ENCODE data around the gene FSCN2. TPM values are rescaled to one million over a fixed set of nuclear protein-coding genes. Genes with fewer than 3 reads are reported as not detected.

Gene FSCN2
- total RNA-seq, 1 experiment from 2014 or later: 0.31 TPM

DNA sequence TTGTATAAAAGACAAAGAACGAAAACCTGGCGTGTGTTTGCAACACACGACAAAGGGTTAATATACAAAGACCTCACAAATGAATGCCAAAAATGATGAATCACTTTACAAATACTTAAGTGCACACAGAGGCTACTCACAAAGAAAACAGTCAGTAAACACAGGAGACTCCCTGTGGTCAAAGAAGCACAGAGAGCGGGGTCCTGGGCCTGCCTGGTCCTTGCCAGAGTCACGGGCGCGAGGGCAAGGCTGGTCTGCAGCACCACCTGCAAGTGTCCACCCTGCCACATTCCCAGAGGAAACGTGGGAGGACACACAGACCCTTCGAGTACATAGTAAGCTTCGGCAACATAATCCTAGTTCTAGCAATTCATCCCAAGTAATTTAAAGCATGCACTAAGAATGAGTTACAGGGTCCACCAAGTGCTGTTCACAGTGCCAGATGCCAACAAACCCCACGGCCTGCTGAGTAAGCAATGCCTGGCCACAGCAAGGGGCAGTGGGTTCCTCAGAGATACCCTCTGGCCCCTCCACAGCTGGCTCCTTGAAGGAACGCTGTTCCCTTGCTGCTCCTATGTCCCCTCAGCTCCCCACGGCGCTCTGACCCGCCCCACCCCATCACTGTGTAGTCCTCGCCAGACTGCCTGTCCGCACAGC lies 48.6 kb downstream of the FSCN2 start:
- Mint-ChIP-seq H3K4me3 (no peak overlapping the region), H3K27me3 (ENCODE audit: low read depth) (no peaks in the 10 kb centered on the region), H3K9me3 (no peaks in the 10 kb centered on the region), H3K4me1 (no peaks in the 10 kb centered on the region), H3K27ac (peak overlapping the region; percentile 37; the same call in 1 of the 2 replicates), H3K36me3 (peaks cover 34% of the 10 kb centered on the region)
- DNase-seq (ENCODE audit: low spot score) (no peak), ATAC-seq (no peak)
- TF ChIP-seq, protein P1, sequence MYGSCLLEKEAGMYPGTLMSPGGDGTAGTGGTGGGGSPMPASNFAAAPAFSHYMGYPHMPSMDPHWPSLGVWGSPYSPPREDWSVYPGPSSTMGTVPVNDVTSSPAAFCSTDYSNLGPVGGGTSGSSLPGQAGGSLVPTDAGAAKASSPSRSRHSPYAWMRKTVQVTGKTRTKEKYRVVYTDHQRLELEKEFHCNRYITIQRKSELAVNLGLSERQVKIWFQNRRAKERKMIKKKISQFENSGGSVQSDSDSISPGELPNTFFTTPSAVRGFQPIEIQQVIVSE (CRISPR knock-in tag; IDR thresholded peaks at IDR 0.05; ENCODE audit: borderline replicate concordance): no peak
- no peak for TF ChIP-seq ZNF416 (CRISPR knock-in tag; IDR thresholded peaks at IDR 0.05)
- TF ChIP-seq, protein P2, sequence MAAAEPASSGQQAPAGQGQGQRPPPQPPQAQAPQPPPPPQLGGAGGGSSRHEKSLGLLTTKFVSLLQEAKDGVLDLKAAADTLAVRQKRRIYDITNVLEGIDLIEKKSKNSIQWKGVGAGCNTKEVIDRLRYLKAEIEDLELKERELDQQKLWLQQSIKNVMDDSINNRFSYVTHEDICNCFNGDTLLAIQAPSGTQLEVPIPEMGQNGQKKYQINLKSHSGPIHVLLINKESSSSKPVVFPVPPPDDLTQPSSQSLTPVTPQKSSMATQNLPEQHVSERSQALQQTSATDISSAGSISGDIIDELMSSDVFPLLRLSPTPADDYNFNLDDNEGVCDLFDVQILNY (CRISPR knock-in tag; IDR thresholded peaks at IDR 0.05): no peak
- TF ChIP-seq, protein P3, sequence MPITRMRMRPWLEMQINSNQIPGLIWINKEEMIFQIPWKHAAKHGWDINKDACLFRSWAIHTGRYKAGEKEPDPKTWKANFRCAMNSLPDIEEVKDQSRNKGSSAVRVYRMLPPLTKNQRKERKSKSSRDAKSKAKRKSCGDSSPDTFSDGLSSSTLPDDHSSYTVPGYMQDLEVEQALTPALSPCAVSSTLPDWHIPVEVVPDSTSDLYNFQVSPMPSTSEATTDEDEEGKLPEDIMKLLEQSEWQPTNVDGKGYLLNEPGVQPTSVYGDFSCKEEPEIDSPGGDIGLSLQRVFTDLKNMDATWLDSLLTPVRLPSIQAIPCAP (CRISPR knock-in tag; IDR thresholded peaks at IDR 0.05): no peak
- CTCF ChIA-PET: no interaction called here
- POLR2A ChIA-PET: no interaction called here

DNA sequence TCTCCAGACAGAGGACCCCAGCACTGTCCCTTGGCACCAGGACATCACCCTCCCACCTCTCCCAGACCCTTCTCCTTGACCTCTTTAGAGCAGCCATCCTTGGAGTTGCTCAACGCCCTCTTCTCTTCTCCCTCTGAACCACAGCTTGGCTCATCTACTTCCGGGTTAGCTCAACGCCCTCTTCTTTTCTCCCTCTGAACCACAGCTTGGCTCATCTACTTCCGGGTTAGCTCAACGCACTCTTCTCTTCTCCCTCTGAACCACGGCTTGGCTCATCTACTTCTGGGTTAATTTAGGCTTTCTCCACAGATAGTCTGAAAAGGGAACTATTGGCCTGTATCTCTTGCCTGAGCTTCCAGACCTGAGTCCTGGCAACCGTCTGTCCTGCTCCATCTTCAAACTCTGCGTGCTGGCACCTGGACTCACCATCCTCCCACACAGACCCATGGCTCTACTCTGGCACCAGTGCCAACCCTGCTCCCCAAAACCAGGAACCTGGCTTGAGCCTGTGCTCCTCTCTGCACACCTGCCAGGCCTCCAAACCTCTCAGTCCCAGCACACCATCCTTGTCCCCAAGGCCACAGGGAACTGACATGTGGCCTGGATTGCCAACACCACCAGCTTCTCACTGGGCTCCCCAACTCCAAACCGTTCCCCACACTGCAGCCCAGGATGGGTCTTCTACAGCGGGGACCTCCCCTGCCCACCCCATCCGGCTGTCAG lies 49.3 kb downstream of the FSCN2 start:
- TF ChIP-seq, protein P3 (CRISPR knock-in tag; IDR thresholded peaks at IDR 0.05): no peak
- TF ChIP-seq, protein P4, sequence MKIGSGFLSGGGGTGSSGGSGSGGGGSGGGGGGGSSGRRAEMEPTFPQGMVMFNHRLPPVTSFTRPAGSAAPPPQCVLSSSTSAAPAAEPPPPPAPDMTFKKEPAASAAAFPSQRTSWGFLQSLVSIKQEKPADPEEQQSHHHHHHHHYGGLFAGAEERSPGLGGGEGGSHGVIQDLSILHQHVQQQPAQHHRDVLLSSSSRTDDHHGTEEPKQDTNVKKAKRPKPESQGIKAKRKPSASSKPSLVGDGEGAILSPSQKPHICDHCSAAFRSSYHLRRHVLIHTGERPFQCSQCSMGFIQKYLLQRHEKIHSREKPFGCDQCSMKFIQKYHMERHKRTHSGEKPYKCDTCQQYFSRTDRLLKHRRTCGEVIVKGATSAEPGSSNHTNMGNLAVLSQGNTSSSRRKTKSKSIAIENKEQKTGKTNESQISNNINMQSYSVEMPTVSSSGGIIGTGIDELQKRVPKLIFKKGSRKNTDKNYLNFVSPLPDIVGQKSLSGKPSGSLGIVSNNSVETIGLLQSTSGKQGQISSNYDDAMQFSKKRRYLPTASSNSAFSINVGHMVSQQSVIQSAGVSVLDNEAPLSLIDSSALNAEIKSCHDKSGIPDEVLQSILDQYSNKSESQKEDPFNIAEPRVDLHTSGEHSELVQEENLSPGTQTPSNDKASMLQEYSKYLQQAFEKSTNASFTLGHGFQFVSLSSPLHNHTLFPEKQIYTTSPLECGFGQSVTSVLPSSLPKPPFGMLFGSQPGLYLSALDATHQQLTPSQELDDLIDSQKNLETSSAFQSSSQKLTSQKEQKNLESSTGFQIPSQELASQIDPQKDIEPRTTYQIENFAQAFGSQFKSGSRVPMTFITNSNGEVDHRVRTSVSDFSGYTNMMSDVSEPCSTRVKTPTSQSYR (CRISPR knock-in tag; IDR thresholded peaks at IDR 0.05): no peak
- TF ChIP-seq, protein P5, sequence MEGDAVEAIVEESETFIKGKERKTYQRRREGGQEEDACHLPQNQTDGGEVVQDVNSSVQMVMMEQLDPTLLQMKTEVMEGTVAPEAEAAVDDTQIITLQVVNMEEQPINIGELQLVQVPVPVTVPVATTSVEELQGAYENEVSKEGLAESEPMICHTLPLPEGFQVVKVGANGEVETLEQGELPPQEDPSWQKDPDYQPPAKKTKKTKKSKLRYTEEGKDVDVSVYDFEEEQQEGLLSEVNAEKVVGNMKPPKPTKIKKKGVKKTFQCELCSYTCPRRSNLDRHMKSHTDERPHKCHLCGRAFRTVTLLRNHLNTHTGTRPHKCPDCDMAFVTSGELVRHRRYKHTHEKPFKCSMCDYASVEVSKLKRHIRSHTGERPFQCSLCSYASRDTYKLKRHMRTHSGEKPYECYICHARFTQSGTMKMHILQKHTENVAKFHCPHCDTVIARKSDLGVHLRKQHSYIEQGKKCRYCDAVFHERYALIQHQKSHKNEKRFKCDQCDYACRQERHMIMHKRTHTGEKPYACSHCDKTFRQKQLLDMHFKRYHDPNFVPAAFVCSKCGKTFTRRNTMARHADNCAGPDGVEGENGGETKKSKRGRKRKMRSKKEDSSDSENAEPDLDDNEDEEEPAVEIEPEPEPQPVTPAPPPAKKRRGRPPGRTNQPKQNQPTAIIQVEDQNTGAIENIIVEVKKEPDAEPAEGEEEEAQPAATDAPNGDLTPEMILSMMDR (IDR thresholded peaks at IDR 0.05): no peak
- TF ChIP-seq, protein P6, sequence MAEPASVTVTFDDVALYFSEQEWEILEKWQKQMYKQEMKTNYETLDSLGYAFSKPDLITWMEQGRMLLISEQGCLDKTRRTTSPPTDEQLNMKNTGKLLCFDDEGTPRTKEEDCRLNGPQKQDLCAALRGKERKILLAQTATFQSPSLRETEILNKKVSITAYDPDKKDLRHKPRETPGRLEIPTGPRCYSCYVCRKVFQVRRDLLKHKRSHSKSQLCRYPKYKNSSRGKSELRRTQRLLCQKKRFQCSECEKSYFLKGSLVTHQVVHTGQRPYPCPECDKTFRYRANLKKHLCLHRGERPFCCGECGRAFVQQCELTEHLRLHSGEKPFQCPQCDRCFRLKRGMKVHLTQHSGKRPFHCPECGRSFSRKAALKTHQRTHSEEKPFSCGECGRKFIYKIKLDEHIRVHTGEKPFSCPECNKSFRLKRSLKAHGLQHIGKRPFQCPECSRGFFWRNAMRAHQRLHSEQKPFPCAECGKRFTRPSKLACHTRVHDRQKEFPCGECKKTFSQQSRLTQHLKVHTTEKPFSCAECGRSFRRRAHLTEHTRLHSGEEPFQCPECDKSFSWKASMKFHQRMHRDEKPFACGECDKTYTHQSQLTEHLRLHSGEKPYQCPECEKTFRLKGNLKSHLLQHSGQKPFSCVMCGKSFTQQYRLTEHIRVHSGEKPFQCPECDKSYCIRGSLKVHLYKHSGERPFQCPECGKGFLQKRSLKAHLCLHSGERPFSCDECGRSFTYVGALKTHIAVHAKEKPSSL (CRISPR knock-in tag; conservative IDR thresholded peaks at IDR 0.05): no peak
- no peak for TF ChIP-seq KAT7 (CRISPR knock-in tag; IDR thresholded peaks at IDR 0.05; ENCODE audit: borderline replicate concordance)
- no peak for TF ChIP-seq GABPB1 (CRISPR knock-in tag; IDR thresholded peaks at IDR 0.05)
- TF ChIP-seq, protein P7, sequence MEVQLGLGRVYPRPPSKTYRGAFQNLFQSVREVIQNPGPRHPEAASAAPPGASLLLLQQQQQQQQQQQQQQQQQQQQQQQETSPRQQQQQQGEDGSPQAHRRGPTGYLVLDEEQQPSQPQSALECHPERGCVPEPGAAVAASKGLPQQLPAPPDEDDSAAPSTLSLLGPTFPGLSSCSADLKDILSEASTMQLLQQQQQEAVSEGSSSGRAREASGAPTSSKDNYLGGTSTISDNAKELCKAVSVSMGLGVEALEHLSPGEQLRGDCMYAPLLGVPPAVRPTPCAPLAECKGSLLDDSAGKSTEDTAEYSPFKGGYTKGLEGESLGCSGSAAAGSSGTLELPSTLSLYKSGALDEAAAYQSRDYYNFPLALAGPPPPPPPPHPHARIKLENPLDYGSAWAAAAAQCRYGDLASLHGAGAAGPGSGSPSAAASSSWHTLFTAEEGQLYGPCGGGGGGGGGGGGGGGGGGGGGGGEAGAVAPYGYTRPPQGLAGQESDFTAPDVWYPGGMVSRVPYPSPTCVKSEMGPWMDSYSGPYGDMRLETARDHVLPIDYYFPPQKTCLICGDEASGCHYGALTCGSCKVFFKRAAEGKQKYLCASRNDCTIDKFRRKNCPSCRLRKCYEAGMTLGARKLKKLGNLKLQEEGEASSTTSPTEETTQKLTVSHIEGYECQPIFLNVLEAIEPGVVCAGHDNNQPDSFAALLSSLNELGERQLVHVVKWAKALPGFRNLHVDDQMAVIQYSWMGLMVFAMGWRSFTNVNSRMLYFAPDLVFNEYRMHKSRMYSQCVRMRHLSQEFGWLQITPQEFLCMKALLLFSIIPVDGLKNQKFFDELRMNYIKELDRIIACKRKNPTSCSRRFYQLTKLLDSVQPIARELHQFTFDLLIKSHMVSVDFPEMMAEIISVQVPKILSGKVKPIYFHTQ (CRISPR knock-in tag; IDR thresholded peaks at IDR 0.05): no peak
- TF ChIP-seq ZNF416 (CRISPR knock-in tag; IDR thresholded peaks at IDR 0.05): no peak
- TF ChIP-seq ATF1 (CRISPR knock-in tag; IDR thresholded peaks at IDR 0.05): no peak
- no peak for TF ChIP-seq TEAD4 (CRISPR knock-in tag; IDR thresholded peaks at IDR 0.05)
- TF ChIP-seq, protein P8, sequence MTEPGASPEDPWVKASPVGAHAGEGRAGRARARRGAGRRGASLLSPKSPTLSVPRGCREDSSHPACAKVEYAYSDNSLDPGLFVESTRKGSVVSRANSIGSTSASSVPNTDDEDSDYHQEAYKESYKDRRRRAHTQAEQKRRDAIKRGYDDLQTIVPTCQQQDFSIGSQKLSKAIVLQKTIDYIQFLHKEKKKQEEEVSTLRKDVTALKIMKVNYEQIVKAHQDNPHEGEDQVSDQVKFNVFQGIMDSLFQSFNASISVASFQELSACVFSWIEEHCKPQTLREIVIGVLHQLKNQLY (CRISPR knock-in tag; IDR thresholded peaks at IDR 0.05): no peak
- TF ChIP-seq, protein P9, sequence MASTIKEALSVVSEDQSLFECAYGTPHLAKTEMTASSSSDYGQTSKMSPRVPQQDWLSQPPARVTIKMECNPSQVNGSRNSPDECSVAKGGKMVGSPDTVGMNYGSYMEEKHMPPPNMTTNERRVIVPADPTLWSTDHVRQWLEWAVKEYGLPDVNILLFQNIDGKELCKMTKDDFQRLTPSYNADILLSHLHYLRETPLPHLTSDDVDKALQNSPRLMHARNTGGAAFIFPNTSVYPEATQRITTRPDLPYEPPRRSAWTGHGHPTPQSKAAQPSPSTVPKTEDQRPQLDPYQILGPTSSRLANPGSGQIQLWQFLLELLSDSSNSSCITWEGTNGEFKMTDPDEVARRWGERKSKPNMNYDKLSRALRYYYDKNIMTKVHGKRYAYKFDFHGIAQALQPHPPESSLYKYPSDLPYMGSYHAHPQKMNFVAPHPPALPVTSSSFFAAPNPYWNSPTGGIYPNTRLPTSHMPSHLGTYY (CRISPR knock-in tag; IDR thresholded peaks at IDR 0.05): no peak
- no peak for TF ChIP-seq SP1 (CRISPR knock-in tag; conservative IDR thresholded peaks at IDR 0.05)
- no peak for TF ChIP-seq JUN (CRISPR knock-in tag; IDR thresholded peaks at IDR 0.05)
- TF ChIP-seq ELF4 (CRISPR knock-in tag; IDR thresholded peaks at IDR 0.05; ENCODE audit: low read depth): no peak
- DNase-seq (ENCODE audit: low spot score): no peak
- no peak overlapping the region for H3K4me3 Mint-ChIP-seq
- no peaks in the 10 kb centered on the region for H3K4me1 Mint-ChIP-seq
- no peaks in the 10 kb centered on the region for H3K9me3 Mint-ChIP-seq
- no peaks in the 10 kb centered on the region for H3K27me3 Mint-ChIP-seq (ENCODE audit: low read depth)
- no peak for ATAC-seq
- POLR2A ChIA-PET: no interaction called here
- H3K36me3 Mint-ChIP-seq: peaks cover 37% of the 10 kb centered on the region
- CTCF ChIA-PET: interaction anchor here (0.5 kb wide), 1 partner anchor 10 kb away, joined by 3 read pairs; no protein-coding TSS in a partner anchor
- H3K27ac Mint-ChIP-seq: peak overlapping the region; percentile 12
